ENCODE data around the gene KCNA10. TPM values are rescaled to one million over a fixed set of nuclear protein-coding genes. Genes with fewer than 3 reads are reported as not detected.

KCNA10 gene
- total and polyA plus RNA-seq, 2 donors (not counting 1 experiment from before 2014, with no cell fraction given): not detected

DNA sequence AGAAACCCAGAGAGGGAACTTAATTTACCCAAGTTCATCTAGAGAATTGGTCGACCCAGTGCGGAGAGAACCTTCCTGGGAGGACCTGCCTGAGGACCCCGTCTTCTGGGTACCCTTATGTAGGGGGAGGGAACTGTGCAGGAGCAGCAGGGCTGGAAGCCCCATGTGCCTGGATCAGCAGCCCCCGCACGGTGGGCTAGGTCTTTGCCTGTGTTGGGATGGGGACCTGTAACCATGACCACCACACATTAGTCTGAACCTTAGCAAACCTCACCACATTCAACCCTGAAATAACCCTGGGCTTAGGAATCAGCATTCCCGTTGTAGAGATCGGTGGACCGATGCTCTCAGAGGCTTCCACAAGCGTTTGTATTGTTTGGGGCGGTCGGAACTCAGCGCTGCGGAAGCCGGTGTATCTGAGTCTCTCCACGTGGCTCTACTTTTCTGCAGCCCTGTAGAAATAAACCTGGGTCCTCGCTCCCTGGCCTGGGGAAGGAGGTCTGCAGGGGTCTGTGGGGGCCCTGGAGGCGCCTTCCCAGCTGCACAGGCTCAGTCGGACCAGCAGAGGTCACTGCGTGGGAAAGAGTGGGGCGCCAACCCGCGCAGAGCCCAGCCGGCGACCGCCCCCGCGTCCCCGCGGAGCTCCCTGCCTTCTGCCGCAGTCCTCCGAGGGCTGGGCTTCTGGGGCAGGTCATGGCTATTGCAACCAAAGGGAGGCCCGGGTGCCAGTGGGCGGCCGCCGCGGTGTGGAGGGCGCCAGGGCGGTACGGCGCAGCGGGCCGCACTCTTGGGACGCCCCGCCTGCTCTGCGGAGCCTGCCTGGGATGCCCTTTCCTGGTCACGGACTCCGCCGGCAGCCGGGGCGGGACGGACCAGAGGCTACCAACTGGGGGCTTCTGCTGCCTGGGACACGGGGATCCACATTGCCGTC lies 36.2 kb upstream of the KCNA10 start:
- TF ChIP-seq, protein P1, sequence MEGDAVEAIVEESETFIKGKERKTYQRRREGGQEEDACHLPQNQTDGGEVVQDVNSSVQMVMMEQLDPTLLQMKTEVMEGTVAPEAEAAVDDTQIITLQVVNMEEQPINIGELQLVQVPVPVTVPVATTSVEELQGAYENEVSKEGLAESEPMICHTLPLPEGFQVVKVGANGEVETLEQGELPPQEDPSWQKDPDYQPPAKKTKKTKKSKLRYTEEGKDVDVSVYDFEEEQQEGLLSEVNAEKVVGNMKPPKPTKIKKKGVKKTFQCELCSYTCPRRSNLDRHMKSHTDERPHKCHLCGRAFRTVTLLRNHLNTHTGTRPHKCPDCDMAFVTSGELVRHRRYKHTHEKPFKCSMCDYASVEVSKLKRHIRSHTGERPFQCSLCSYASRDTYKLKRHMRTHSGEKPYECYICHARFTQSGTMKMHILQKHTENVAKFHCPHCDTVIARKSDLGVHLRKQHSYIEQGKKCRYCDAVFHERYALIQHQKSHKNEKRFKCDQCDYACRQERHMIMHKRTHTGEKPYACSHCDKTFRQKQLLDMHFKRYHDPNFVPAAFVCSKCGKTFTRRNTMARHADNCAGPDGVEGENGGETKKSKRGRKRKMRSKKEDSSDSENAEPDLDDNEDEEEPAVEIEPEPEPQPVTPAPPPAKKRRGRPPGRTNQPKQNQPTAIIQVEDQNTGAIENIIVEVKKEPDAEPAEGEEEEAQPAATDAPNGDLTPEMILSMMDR (conservative IDR thresholded peaks at IDR 0.05 in 1 of 2, IDR thresholded peaks at IDR 0.05 in 1 of 2; ENCODE audit: low read depth in 1 of 2, low read length in 2 of 2): peak; percentile 43 to 59
- TF ChIP-seq EZH2 (IDR thresholded peaks at IDR 0.05; ENCODE audit: low read length, missing control alignments): no peak
- Histone ChIP-seq H3K79me2 (ENCODE audit: control insufficient read depth, insufficient read depth, low read length) (no peaks in the 10 kb centered on the region), H2AFZ (ENCODE audit: low read length) (no peak overlapping the region), H3K27me3 (ENCODE audit: control insufficient read depth, insufficient read depth, low read length) (peaks cover 10% of the 10 kb centered on the region), H4K20me1 (ENCODE audit: control insufficient read depth, extremely low read depth, insufficient read depth, low read length) (no peaks in the 10 kb centered on the region), H3K4me1 (ENCODE audit: control insufficient read depth, extremely low read depth, insufficient read depth, low read length) (no peaks in the 10 kb centered on the region), H3K4me2 (ENCODE audit: extremely low read depth, insufficient read depth, low read length) (peak overlapping the region; percentile 54), H3K36me3 (ENCODE audit: control insufficient read depth, insufficient read depth, low read length) (no peaks in the 10 kb centered on the region), H3K4me3 (replicated peaks in 1 of 4; ENCODE audit: control extremely low read depth in 1 of 4, insufficient read depth in 1 of 4, low read depth in 3 of 4, low read length in 4 of 4) (no peak overlapping the region), H3K9me3 (ENCODE audit: control insufficient read depth, insufficient read depth, low read depth, low read length) (no peaks in the 10 kb centered on the region), H3K9ac (ENCODE audit: insufficient read depth, low read length) (no peak overlapping the region), H3K27ac (ENCODE audit: insufficient read depth, low read length) (no peak overlapping the region)
- DNase-seq (ENCODE audit: low read depth in 2 of 2): peak; percentile 2 to 13

DNA sequence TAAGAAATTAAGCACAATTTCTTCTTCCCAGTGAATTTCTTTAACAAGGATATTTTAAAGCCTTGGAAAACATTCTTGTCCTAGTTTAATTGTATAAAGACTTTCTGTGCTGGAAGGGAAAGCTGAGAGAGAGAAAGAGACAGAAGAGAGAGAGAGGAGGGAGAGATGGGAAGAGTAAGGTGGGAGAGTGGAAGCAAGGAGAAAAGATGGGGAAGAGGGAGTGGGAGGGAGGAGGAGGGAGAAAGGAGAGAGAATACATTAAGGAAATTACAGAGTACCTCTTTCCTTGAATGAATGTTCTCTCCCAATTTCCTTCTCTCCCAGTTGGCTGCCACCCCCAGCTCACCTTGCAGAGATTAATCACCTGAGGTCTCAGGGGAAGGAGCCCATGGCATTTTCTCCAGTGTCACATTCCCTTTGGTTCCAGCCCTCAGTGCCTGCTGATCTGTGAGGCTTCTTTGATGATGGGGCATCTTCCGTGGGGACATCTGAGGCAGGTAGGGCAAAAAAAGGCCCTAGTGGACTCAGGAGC lies 32.4 kb upstream of the KCNA10 start:
- H2AFZ ChIP-seq (ENCODE audit: low read length): no peak overlapping the region
- no peak overlapping the region for H3K4me2 ChIP-seq (ENCODE audit: extremely low read depth, insufficient read depth, low read length)
- H3K79me2 ChIP-seq (ENCODE audit: control insufficient read depth, insufficient read depth, low read length): no peaks in the 10 kb centered on the region
- no peaks in the 10 kb centered on the region for H4K20me1 ChIP-seq (ENCODE audit: control insufficient read depth, extremely low read depth, insufficient read depth, low read length)
- no peaks in the 10 kb centered on the region for H3K36me3 ChIP-seq (ENCODE audit: control insufficient read depth, insufficient read depth, low read length)
- no peak overlapping the region for H3K9ac ChIP-seq (ENCODE audit: insufficient read depth, low read length)
- DNase-seq (ENCODE audit: low read depth in 2 of 2): no peak
- H3K4me1 ChIP-seq (ENCODE audit: control insufficient read depth, extremely low read depth, insufficient read depth, low read length): no peaks in the 10 kb centered on the region
- H3K27ac ChIP-seq (ENCODE audit: insufficient read depth, low read length): no peak overlapping the region
- no peak overlapping the region for H3K4me3 ChIP-seq (replicated peaks in 1 of 4; ENCODE audit: control extremely low read depth in 1 of 4, insufficient read depth in 1 of 4, low read depth in 3 of 4, low read length in 4 of 4)
- no peaks in the 10 kb centered on the region for H3K9me3 ChIP-seq (ENCODE audit: control insufficient read depth, insufficient read depth, low read depth, low read length)
- peaks cover 8% of the 10 kb centered on the region for H3K27me3 ChIP-seq (ENCODE audit: control insufficient read depth, insufficient read depth, low read length)
- TF ChIP-seq, protein P1 (conservative IDR thresholded peaks at IDR 0.05 in 1 of 2, IDR thresholded peaks at IDR 0.05 in 1 of 2; ENCODE audit: low read depth in 1 of 2, low read length in 2 of 2): no peak
- TF ChIP-seq EZH2 (IDR thresholded peaks at IDR 0.05; ENCODE audit: low read length, missing control alignments): no peak

DNA sequence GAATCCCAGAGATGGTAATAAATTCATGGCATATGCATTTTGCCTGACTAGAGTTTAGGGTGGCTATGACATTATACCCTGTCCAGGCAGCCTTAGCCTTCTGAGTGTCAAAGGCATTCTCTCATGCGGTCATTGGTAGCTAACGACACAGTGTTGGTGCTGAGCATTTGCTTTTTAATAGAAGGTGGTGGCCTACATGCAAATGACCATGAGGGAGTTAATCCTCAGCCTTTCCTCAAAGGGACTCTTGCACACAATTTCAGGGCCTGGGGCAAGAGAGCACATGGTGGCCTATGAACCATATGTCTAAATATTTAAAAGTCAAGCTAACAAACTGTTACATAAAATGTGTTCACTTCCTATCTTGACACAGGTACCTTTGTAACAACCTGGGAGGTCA lies 30.9 kb upstream of the KCNA10 start:
- no peaks in the 10 kb centered on the region for H4K20me1 ChIP-seq (ENCODE audit: control insufficient read depth, extremely low read depth, insufficient read depth, low read length)
- no peaks in the 10 kb centered on the region for H3K36me3 ChIP-seq (ENCODE audit: control insufficient read depth, insufficient read depth, low read length)
- H3K9ac ChIP-seq (ENCODE audit: insufficient read depth, low read length): no peak overlapping the region
- H3K27me3 ChIP-seq (ENCODE audit: control insufficient read depth, insufficient read depth, low read length): no peaks in the 10 kb centered on the region
- no peak overlapping the region for H3K4me3 ChIP-seq (replicated peaks in 1 of 4; ENCODE audit: control extremely low read depth in 1 of 4, insufficient read depth in 1 of 4, low read depth in 3 of 4, low read length in 4 of 4)
- H3K4me1 ChIP-seq (ENCODE audit: control insufficient read depth, extremely low read depth, insufficient read depth, low read length): no peaks in the 10 kb centered on the region
- no peak overlapping the region for H3K27ac ChIP-seq (ENCODE audit: insufficient read depth, low read length)
- no peaks in the 10 kb centered on the region for H3K79me2 ChIP-seq (ENCODE audit: control insufficient read depth, insufficient read depth, low read length)
- no peak for TF ChIP-seq EZH2 (IDR thresholded peaks at IDR 0.05; ENCODE audit: low read length, missing control alignments)
- TF ChIP-seq, protein P1 (conservative IDR thresholded peaks at IDR 0.05 in 1 of 2, IDR thresholded peaks at IDR 0.05 in 1 of 2; ENCODE audit: low read depth in 1 of 2, low read length in 2 of 2): no peak
- H3K4me2 ChIP-seq (ENCODE audit: extremely low read depth, insufficient read depth, low read length): no peak overlapping the region
- no peak for DNase-seq (ENCODE audit: low read depth in 2 of 2)
- no peak overlapping the region for H2AFZ ChIP-seq (ENCODE audit: low read length)
- H3K9me3 ChIP-seq (ENCODE audit: control insufficient read depth, insufficient read depth, low read depth, low read length): no peaks in the 10 kb centered on the region
